ENCODE measurements around the gene LIMK2. TPM values are rescaled to one million over a fixed set of nuclear protein-coding genes. Genes with fewer than 3 reads are reported as not detected.
"Not testable (repeated sequence)": the region's sequence is repeated elsewhere in the genome, so short reads cannot be mapped to it uniquely, and the experiment has no call there.

LIMK2 gene
- polyA plus RNA-seq, 6 donors from 2014 or later = 5.6 to 16.7 (median 9.2) TPM

DNA sequence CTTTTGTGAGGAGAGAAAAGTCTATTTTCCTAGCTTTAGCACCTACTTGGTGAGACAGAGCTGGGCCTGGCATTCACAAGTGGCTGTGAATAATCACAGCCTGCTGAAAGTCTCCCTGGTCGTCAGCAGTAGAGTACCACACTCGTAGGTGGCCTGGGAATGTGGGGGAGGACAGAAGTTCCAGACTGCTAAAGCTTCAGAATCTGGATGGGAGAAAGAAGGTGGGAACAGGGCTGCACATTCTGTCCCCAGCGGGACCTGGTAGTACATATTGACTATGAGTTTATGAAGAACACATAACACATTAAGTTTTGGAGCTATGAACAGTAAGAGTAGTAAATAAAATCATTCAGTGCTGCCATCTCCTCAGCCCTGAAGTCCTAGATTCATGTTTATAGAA is 19.0 kb upstream of the LIMK2 start:
- Mint-ChIP-seq H3K9me3 (no peaks in the 10 kb centered on the region), H3K4me3 (no peak overlapping the region), H3K4me1 (no peaks in the 10 kb centered on the region), H3K27ac (peak overlapping the region in 2 of 6 donors; percentile 20 to 47), H3K27me3 (no peaks in the 10 kb centered on the region), H3K36me3 (peaks cover 14 to 21% of the 10 kb centered on the region in 2 donors)
- no peak for DNase-seq
- no peak for ATAC-seq (ENCODE audit: low read depth in 2 of 2)

DNA sequence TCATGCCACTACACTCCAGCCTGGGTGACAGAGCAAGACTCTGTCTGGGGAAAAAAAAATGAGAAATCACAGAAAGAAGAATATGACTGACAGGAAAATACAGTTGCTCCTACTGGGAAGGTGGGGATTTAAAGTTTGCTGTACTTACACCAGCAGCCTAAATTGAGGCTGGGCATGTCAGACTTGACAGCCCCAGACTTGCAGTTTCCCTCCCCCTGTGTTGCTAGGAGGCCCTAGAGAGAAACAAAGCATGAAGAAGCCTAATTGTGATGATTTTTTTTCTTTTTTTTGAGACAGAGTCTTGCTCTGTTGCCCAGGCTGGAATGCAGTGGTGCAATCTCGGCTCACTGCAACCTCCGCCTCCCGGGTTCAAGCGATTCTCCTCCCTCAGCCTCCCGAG is 17.4 kb upstream of the LIMK2 start:
- not testable (repeated sequence) for ATAC-seq (ENCODE audit: low read depth in 2 of 2); H3K4me1 Mint-ChIP-seq; DNase-seq; H3K9me3 Mint-ChIP-seq; H3K27ac Mint-ChIP-seq; H3K27me3 Mint-ChIP-seq; H3K4me3 Mint-ChIP-seq
- peaks cover 14 to 21% of the 10 kb centered on the region in 2 donors for H3K36me3 Mint-ChIP-seq

DNA sequence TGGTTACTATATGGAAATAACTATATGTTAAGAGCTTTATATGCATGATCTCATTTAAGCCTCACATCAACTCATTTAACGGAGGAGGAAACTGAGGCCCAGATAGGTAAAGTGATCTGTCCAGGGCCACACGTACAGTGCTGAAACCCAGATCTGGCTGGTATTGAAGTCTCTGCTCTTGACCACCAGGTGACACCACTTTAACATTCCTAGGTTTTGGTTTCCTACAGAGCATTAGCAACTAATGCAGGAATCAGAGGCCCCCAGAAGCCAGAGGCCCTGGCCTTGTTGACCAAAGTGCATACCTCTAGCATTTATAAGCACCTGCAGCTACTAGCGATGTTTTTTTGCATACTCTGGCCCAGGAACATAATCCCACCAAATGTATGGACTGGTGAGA is 12.9 kb upstream of the LIMK2 start:
- H3K27ac Mint-ChIP-seq = peak overlapping the region in 1 of 6 donors; percentile 26
- H3K9me3 Mint-ChIP-seq = no peaks in the 10 kb centered on the region
- no peaks in the 10 kb centered on the region for H3K4me1 Mint-ChIP-seq
- DNase-seq (no peak), ATAC-seq (ENCODE audit: low read depth in 2 of 2) (no peak)
- peaks cover 12 to 14% of the 10 kb centered on the region in 2 donors for H3K36me3 Mint-ChIP-seq
- no peak overlapping the region for H3K4me3 Mint-ChIP-seq
- H3K27me3 Mint-ChIP-seq = no peaks in the 10 kb centered on the region

DNA sequence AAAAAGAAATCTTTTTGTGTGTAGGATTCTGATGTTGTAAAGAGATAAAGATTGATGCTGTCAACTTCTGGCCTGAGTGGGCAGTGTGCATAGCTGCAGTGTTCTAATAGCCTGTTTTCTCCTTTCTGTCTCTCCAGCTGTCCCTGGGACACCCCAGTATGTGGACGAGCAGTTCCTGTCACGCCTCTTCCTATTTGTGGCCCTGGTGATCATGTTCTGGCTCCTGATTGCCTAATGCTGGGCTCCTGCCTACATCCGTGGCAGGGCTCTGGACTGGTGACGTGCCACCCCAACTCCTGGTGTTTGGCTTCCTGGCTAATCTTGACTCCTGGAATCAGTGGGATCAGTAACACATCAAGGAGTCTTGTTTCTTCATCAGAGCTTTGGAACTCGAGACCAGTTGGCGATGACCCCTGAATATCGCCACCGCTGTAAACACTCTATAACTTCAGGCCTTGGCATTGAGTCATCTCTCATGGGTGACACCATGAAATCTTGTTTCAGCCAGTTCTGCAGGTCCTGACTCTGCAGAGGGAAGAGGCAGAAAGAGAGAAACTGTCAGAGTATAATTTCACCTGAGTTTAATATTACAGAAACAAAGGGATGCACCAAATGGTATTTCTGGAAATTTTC is 7.6 kb upstream of the LIMK2 start:
- H3K36me3 Mint-ChIP-seq; H3K4me1 Mint-ChIP-seq; H3K9me3 Mint-ChIP-seq; DNase-seq; ATAC-seq (ENCODE audit: low read depth in 2 of 2); H3K4me3 Mint-ChIP-seq; H3K27ac Mint-ChIP-seq; H3K27me3 Mint-ChIP-seq: not testable (repeated sequence)

DNA sequence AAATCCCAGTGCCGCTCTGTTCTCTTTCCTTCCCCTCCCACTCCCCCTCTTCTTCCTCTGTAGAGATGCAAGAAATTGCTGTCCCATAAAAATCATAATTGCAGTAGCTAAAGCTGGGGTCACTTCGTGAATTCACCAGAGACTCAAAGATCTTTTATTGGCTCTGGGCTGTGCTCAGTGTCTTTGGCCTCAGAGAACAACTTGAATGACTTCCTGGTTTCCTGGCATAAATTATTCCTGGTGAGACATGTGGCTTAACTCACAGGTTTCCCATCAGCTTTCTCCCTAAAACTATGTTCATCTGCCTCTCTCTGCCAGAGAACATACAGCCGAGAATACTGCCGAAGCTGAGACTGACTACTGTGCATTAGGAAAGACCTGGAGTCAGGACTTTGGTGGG is 7.0 kb upstream of the LIMK2 start:
- H3K4me3 Mint-ChIP-seq; DNase-seq; H3K9me3 Mint-ChIP-seq; ATAC-seq (ENCODE audit: low read depth in 2 of 2); H3K36me3 Mint-ChIP-seq; H3K4me1 Mint-ChIP-seq; H3K27ac Mint-ChIP-seq; H3K27me3 Mint-ChIP-seq: not testable (repeated sequence)

DNA sequence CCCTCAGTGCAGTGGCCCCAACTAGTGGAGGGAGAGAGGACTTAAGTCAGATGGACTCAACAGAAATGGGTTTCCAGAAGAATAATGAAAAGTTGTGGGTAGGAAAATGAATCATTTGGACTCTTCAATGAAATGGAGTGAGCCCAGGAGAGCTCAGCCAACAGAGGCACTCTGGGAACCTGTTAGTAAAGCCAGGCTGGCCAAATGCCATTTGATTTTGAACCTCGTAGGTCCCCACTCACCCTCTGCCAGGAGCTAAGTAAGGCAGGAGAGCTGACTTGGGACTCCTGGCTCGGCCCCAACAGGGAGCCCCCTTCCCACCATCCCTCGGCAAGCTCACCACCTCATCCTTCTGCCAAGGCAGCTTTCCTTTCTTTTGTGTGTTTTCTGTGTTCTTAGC is 5.6 kb upstream of the LIMK2 start:
- not testable (repeated sequence) for H3K27ac Mint-ChIP-seq; H3K27me3 Mint-ChIP-seq; H3K9me3 Mint-ChIP-seq; H3K36me3 Mint-ChIP-seq; DNase-seq; ATAC-seq (ENCODE audit: low read depth in 2 of 2)
- Mint-ChIP-seq H3K4me1 (peaks cover 13 to 19% (median 15%) of the 10 kb centered on the region in 3 donors), H3K4me3 (peak overlapping the region in 1 of 8 donors; percentile 47)

DNA sequence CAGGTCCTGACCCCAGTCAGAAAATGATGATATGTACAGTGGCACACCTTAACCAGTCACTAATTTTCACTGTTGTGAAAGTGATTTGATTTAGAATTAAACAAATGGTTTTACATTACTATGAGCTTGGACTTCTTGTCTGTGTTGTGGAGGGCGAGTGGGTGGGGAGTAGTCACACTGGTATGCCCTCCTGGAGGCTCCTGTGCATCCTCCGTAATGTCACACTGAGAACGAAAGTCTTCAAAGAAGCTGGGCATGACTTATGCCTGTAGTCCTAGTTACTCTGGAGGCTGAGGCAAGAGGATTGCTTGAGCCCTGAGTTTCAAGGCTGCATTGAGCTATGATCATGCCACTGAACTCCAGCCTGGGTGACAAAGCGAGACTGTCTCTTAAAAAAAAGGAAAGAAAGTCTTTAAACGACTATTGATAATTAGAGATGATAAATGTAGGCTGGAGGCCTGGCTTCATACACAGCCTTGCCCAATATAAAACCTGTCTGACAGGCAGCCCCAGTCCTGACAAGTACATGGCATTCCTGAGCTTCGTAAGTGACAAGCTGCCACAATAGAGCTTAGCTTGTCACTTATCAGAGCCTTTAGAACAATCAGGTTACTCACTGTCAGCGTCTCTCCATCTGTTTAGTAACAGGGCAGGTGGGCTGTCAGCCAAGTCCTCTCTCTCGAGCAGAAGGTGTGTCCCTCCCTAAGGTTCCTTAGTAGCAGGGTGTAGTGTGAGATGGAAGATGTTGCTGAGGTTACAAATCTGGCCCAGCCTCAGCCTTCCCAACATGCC is 5.0 kb upstream of the LIMK2 start:
- Mint-ChIP-seq H3K4me1 (peaks cover 18 to 25% (median 20%) of the 10 kb centered on the region in 3 donors), H3K9me3 (no peaks in the 10 kb centered on the region), H3K27me3 (no peaks in the 10 kb centered on the region), H3K4me3 (peak overlapping the region in 1 of 8 donors; percentile 33), H3K27ac (peak overlapping the region in 1 of 6 donors; percentile 57), H3K36me3 (peaks cover 0 to 6% of the 10 kb centered on the region in 2 donors)
- ATAC-seq (ENCODE audit: low read depth in 2 of 2) (no peak), DNase-seq (no peak)

DNA sequence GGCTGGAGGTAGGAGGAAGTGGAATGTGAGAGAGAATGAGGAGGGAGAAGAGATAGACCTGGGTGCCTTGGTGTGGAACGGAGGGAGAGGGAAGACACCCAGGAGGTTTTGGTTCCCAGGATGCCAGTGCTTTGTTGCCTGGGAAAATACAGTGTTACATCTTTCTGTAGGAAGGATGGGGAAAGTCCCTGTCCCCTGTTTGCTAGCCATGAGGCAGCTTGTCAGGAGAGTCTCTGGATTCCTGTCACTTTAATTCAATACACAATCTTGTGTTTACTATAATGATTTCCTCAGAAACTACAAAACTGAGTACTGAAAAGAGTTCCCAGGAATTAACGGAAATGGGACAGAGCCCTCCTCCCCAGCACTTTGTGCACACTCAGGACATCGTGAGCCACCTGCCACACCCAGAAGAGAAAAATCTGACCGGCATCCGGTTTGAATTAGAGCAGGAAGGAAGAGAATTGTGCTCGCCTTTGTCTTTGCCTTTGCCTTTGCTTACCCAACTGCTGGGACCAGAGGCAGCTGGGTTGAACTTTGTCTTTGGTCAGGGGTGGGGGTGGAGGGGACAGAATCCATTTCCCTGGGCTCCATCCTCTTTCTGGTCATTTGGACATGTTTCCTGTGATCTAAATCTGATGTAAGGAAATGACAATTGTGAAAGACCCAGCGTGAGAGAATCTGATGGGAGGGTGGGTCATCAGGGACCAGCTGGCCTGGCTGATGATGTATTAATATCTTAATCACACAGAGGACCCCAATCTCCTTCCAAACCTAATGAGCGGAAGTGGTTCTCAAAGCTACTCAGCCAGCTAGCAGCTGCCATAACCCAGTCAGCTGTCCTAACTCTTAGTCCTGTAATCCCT is 1.3 kb upstream of the LIMK2 start:
- no peaks in the 10 kb centered on the region for H3K36me3 Mint-ChIP-seq
- peaks cover 23 to 41% (median 30%) of the 10 kb centered on the region in 3 donors for H3K4me1 Mint-ChIP-seq

DNA sequence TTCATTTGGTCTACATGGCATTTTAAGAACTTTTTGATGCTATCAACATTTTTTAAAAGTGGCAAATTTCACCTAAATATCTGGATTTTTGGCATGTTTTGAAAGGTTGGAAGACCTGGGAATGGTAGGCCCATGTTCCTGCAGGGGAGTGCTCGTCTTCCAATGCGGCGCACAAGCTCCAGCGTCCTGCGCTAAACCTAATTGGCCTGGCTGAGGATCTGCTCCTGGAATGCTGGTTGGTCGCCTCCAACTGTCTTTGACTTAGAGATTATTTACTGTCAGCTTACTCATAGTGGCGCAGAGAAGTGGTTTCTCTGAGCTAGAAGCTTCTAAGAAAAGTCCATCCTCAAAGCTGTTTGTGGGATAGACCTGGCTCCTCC is 626 bp upstream of the LIMK2 start:
- peak overlapping the region; percentile 85 to 95 (median 91) for H3K4me3 Mint-ChIP-seq
- H3K9me3 Mint-ChIP-seq = no peaks in the 10 kb centered on the region
- no peaks in the 10 kb centered on the region for H3K27me3 Mint-ChIP-seq
- ATAC-seq (ENCODE audit: low read depth in 2 of 2) = no peak
- peak overlapping the region in 5 of 6 donors; percentile 35 to 93 (median 85) for H3K27ac Mint-ChIP-seq
- no peak for DNase-seq
- peaks cover 27 to 47% (median 34%) of the 10 kb centered on the region in 3 donors for H3K4me1 Mint-ChIP-seq
- H3K36me3 Mint-ChIP-seq = no peaks in the 10 kb centered on the region

More for the DNA sequence above, 1.3 kb upstream of the LIMK2 start:
- Mint-ChIP-seq H3K9me3 (no peaks in the 10 kb centered on the region), H3K4me3 (peak overlapping the region; percentile 78 to 95 (median 89)), H3K27ac (peak overlapping the region; percentile 20 to 90 (median 74)), H3K27me3 (no peaks in the 10 kb centered on the region)
- ATAC-seq (ENCODE audit: low read depth in 2 of 2) (no peak), DNase-seq (no peak)

DNA sequence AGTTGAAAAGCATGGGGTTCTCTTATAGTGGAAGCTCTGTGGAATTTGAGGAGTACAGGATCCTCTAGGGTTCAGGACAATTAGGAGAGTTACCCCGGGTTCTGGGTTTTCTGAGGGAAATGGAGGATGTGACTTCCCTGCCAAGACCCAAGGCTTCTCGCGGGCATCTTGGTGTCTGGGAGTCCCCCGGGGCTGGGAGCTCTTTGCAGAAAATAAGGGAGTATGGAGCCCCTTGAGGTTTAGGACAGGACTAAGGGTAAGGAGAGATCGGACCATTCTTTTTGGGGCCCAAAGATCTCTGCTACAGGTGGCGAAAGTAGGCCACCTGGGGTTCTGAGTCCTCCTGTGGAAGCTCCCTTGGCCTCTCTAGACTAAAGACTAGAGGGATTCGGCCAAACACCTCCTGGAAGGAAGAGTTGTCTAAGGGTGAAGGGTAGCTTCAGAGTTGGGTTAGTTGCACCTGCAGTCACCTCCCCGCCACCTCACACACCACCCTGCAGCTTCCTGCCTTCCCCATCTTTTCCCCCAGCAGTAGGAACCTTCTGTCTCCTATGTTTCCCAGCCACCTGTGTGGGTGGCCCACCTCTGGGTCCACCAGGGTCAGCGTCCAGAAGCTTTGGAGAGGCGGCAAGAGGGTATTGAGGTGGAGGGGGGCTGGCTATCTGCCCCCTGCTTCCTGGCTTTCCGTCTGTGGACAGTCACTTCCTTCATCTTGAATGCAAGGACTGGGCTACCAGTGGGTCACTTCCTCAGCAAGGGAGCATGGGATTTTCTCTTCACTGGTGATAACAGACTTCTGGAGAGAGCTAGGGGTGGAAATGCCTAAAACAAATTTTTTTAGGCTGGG is 908 bp downstream of the LIMK2 start:
- Mint-ChIP-seq H3K27me3 (no peaks in the 10 kb centered on the region), H3K9me3 (no peaks in the 10 kb centered on the region), H3K36me3 (no peaks in the 10 kb centered on the region), H3K27ac (peak overlapping the region in 5 of 6 donors; percentile 42 to 97 (median 90)), H3K4me3 (peak overlapping the region; percentile 85 to 95 (median 91)), H3K4me1 (peaks cover 27 to 52% (median 39%) of the 10 kb centered on the region in 3 donors)
- ATAC-seq (ENCODE audit: low read depth in 2 of 2) = no peak
- no peak for DNase-seq

DNA sequence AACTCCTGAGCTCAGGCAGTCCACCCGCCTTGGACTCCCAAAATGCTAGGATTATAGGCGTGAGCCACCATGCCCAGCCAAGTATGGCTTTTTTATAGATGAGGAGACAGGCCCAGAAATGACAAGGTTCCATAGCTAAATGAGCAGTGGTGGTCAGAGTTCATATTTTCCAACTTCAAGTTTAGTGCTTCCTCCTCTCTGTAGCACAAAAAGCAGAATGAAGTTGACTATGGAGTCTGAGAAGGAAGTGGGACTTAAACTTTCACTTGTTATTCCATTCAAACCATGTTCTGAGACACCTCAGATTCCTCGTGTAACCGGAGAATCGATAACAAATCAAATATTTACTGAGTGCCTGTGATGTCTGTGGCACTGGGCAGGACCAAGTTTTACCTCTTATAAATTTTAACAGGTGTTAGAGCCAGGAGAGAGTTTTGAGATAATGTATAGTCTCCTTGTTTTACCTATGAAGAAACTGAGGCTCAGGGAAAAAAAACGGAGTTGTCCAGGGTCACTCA is 3.0 kb downstream of the LIMK2 start:
- H3K27ac Mint-ChIP-seq = peak overlapping the region in 1 of 6 donors; percentile 53
- H3K4me3 Mint-ChIP-seq = peak overlapping the region in 1 of 8 donors; percentile 90
- no peaks in the 10 kb centered on the region for H3K36me3 Mint-ChIP-seq
- DNase-seq (no peak), ATAC-seq (ENCODE audit: low read depth in 2 of 2) (no peak)
- no peaks in the 10 kb centered on the region for H3K9me3 Mint-ChIP-seq
- H3K4me1 Mint-ChIP-seq = peaks cover 25 to 59% (median 51%) of the 10 kb centered on the region in 3 donors
- no peaks in the 10 kb centered on the region for H3K27me3 Mint-ChIP-seq

DNA sequence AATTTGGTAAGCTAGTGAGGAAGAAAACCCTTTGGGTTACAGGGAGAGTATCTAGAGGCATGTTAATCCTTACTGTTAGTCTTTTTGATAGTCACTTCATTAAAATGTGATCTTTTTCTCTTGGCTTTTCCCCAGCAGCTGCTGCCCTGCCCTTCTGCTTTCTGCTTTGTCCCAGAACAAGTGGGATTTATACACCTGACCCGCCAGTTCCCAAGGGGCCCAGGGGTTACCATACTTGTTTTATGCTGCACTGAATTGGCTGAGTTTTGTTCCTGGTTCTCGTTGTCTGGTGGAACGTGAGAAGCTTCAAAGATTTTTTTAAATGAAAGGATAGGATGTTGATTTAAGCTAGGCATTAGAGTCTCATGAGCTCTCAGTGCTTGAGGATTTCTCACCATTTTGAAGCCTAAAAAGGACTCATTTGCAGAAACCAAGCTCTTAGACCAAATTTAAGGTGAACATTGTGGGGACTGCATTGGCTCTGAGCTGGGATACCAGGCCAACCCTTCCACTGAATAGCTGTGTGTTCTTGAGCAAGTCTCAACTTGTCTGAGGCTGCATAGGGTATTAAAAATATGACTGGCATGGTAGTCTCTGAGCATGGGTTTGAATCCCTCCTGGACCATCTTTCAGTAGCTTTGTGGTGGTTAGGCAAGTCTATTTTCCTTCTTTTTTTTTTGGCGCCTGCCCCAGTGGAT is 6.6 kb downstream of the LIMK2 start:
- H3K4me1 Mint-ChIP-seq = peaks cover 29 to 54% (median 47%) of the 10 kb centered on the region in 3 donors
- ATAC-seq (ENCODE audit: low read depth in 2 of 2) = no peak
- no peaks in the 10 kb centered on the region for H3K27me3 Mint-ChIP-seq
- no peak overlapping the region for H3K4me3 Mint-ChIP-seq
- peak overlapping the region in 2 of 6 donors; percentile 69 to 76 for H3K27ac Mint-ChIP-seq
- H3K9me3 Mint-ChIP-seq = no peaks in the 10 kb centered on the region
- no peaks in the 10 kb centered on the region for H3K36me3 Mint-ChIP-seq
- no peak for DNase-seq

All from naive B cell (primary cell).